Choroid plexus epithelial cell (primary cell): ENCODE measurements around the gene AKAP13.

Experiments
- DNase-seq: peaks from one replicate; pipeline ENCODE4 v3.0.0-alpha.2; 2010; ENCODE audit warnings: low read depth
- H3K4me3 ChIP-seq: 2 replicates; pipeline ENCODE4 v1.5.1; 2011; ENCODE audit warnings: low read depth, mild to moderate bottlenecking, control low read depth, low read length, moderate library complexity
- TF ChIP-seq, protein P1 (sequence below): conservative IDR thresholded peaks from 2 replicates; pipeline ENCODE4 v1.5.1; 2011; ENCODE audit warnings: low read depth, mild to moderate bottlenecking, control low read depth, inconsistent platforms, low read length, moderate library complexity

The AKAP13 gene

DNA sequence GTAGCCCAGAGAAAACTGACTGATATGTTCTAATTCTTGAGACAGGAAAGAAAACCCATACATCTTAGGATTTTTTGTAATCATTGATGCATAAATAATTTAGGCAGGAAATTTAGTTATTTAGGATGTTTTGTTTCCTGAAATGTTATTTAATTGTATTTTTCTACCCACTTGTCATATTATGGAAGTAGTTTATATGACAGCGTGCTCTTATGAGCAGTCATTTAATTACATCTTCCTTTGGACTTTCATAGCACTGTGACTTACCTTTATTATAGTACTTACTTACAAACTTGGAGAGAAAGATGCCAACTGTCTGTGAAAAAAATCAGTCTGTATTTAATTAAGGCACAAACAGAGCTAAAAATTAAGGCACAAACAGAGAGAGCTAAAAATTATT, 65.0 kb downstream of the AKAP13 start:
- DNase-seq = no peak
- H3K4me3 ChIP-seq = no peak overlapping the region
- TF ChIP-seq, protein P1, sequence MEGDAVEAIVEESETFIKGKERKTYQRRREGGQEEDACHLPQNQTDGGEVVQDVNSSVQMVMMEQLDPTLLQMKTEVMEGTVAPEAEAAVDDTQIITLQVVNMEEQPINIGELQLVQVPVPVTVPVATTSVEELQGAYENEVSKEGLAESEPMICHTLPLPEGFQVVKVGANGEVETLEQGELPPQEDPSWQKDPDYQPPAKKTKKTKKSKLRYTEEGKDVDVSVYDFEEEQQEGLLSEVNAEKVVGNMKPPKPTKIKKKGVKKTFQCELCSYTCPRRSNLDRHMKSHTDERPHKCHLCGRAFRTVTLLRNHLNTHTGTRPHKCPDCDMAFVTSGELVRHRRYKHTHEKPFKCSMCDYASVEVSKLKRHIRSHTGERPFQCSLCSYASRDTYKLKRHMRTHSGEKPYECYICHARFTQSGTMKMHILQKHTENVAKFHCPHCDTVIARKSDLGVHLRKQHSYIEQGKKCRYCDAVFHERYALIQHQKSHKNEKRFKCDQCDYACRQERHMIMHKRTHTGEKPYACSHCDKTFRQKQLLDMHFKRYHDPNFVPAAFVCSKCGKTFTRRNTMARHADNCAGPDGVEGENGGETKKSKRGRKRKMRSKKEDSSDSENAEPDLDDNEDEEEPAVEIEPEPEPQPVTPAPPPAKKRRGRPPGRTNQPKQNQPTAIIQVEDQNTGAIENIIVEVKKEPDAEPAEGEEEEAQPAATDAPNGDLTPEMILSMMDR = no peak

DNA sequence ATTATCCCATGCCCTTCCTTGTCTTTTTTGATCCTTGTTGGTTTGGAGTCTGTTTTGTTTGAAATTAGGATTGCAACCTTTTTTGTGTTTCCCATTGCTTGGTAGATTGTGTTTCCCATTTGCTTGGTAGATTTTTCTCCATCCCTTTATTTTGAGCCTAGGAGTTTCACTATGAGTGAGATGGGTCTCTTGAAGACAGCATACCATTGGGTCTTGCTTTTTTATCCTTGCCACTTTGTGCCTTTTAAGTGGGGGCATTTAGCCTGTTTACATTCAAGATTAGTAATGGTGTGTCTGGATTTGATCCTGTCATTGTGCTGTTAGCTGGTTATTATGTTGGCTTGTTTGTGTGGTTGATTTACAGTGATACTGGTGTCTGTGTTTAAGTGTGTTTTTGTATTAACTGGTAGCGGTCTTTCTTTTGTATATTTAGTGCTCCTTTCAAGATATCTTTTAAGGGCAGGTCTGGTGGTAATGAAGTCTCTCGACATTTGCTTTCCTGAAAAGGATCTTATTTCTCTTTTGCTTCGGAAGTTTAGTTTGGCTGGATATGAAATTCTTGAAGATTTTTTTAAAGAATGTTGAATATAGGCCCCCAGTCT, 70.8 kb downstream of the AKAP13 start:
- TF ChIP-seq, protein P1 = no peak
- no peak for DNase-seq
- no peak overlapping the region for H3K4me3 ChIP-seq

DNA sequence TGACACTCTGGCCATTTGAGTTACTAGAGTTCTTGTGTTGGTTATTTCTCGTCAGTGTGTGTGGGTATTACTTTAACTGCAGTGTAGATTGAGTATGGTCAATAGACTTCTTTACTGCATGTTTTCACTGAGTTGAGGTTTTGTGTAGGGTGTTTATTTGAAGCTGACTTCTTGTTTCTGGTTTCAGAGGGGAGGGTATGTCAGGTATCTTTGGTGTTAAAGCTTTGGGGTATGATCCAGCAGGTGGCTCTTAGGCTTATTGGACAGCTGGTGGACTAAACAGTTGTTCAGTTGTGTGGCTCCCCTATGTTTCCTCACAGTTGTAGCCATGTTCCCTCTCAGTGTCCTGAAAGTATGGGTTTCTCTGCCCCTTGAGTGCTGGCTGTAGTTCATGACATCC, 72.0 kb downstream of the AKAP13 start:
- no peak overlapping the region for H3K4me3 ChIP-seq
- TF ChIP-seq, protein P1 = no peak
- DNase-seq = no peak

DNA sequence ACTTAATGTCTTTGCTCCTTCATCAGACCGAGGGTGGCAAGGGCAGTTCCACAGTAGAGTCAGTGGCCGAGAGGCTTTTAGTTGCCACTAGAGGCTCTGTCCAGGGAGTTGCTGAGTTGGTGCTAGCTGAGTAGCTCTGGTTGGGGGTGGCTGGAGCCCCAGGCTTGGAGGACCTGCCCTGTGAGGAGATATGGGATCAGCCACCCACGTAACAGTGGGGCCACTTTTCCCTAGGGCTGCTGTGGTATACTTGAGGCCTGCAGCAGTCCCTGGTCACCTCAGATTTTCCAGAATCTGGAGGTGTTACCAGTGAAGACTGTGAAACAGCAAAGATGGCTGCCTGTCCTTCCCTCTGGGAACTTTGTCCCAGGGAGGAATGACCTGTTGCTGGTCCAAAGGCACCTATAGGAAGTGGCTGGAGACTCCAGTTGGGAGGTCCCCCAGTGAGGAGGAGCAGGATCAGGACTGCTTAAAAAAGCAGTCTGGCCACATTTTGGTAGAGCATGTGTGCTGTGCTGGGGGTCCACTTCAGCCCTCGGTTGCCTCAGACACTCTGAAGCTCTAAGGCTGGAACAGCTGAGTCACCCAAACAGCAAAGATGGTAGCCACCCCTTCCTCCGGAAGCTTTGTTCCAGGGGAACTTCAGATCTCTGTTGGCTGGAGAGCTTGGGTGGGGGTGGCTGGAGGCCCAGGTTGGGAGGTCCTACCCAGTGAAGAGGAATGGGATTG, 72.9 kb downstream of the AKAP13 start:
- H3K4me3 ChIP-seq = no peak overlapping the region
- DNase-seq = peak; percentile 34

DNA sequence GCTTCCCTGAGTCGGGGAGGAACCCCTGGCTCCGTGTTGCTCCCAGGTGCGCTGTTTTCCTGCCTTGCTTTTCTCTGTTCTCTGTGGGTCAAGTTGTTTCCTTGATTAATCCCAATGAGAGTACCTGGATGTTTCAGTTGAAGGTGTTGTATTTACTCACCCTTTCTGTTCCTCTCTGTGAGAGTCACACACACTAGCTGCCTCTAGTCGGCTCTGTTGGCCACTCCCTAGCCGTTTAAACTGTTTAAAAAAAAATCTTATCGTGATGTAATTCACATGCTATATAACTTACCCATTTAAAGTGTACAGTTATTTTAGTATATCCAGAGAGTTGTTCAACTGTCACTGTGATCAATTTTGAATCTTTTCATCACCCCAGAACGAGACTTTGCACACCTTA, 74.0 kb downstream of the AKAP13 start:
- TF ChIP-seq, protein P1 = no peak
- H3K4me3 ChIP-seq = no peak overlapping the region
- DNase-seq = no peak

More for the DNA sequence above, 72.9 kb downstream of the AKAP13 start:
- TF ChIP-seq, protein P1 = no peak

DNA sequence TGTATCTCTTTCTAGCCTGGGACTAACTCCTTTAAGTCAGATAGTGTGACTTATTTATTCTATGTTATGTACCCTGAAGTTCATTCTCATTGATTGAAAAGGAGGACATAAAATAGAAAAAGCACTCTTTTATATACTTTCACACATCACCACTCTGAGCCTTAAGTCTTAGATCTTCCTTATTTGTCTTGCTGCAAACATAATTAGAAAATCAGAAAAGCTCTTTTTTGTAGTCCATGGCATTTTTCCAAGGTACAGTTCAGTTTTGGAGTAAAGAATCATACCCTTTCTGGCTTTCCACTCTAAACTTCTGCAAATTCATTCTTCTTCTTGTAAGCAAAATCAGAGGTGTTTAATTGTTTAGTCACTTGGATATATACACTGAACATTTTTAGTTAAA, 75.5 kb downstream of the AKAP13 start:
- no peak overlapping the region for H3K4me3 ChIP-seq
- TF ChIP-seq, protein P1 = no peak
- DNase-seq = no peak

DNA sequence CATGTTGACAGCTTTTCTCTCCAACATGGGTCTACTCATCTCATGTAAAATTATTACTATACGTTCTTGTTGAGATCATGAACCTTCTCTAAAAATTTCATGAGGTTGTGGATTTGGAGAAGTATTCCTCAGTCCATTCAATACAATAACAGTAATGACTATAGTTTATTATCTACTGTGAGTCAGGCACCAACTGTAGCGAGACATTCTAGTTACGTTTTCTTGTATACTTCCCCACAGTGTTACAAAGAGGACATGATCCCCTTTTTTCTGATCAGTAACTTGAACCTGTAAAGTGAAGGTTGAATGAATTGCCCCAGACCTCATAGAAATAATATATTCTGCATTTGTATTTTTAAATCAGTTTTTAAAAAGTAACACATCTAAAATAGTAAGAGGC, 76.4 kb downstream of the AKAP13 start:
- TF ChIP-seq, protein P1 = no peak
- H3K4me3 ChIP-seq = no peak overlapping the region
- no peak for DNase-seq
